Activated CD8-positive, alpha-beta memory T cell treated with anti-CD3 and anti-CD28 coated beads for 1 hour (primary cell): ENCODE results near the gene KCNC2.
"Not testable (repeated sequence)": the region's sequence is repeated elsewhere in the genome, so short reads cannot be mapped to it uniquely, and the experiment has no call there.

Source experiments
- DNase-seq, 2 donors: peaks; one replicate each; pipeline ENCODE4 v3.0.0-alpha.2; 2020; ENCODE audit warnings: low read depth in 1 of 2; ENCODE audit errors: extremely low read depth in 1 of 2

KCNC2 gene

DNA sequence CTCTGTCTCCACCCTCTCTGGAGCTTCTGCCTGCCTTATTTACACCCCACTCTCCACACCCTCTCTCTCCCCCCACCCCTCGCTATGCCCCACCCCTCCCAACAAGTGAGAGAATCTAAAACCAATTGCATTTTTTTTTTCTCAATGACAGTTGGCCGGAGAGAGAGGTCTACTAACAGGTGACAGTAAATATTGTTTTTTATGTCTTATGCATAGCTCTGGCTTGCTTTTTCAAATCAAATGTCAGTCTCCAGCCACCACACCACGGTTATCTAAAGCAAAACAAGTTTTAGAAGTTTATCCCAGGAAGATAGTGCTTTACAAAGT is at the start of gene KCNC2:
Gene KCNC2, minus strand, starts transcription at position 28 of the 327 bp plus-strand sequence.
- DNase-seq = no peak

DNA sequence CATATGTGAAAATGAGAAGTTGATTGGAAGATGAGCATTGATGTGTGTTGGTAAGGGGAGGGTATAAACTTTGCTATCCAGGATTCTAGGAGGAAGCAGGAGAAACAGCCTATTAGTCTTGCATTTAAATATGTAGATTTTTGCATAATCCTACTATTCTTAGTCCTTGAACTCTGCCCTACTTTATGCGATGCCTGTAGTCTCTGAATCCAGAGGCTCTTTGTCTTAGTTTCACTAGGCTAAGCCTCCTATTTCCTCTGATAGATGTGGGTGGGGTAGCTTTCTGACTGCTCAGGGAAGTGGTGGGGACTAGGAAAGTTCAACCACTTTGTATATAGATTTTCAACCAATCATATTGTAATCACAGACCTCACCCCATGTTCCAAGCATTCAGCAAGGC is 49.5 kb upstream of the KCNC2 start:
- no peak for DNase-seq

DNA sequence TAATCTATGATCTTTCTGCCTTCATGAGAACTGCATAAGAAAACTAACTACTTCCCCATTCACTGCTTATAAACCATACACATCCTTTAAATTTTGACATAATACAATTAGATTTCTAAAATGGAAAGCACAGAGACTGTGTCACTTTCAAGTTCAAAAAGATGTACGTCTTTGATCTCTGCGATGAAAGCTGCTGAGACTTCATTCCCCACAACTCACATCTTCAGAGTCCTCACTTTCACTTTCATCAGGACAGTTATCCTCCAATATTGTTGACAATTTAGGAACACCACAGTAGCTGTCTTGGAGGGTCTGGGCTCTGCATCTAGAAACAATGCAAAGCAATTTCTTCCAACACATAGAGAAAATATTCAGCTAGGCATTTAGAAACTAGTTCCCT is 47.9 kb upstream of the KCNC2 start:
- DNase-seq = no peak

DNA sequence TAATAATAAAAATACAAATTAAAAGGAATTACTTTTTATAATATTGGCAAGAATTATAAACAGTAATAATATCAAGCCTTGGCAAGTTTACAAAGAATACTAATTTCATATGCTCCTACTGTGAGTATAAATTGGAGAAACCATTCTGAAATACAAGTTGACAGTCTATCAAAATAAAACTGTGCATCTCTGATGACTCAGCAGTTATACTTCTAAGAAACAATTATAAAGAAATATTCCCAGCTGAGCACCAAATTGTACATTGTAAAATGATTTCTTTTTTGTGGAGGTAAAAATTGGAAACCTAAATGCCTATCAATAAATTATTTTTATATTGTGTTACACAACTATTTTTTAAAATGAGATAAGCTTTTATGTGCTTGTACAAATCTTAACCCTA is 35.5 kb upstream of the KCNC2 start:
- no peak for DNase-seq

DNA sequence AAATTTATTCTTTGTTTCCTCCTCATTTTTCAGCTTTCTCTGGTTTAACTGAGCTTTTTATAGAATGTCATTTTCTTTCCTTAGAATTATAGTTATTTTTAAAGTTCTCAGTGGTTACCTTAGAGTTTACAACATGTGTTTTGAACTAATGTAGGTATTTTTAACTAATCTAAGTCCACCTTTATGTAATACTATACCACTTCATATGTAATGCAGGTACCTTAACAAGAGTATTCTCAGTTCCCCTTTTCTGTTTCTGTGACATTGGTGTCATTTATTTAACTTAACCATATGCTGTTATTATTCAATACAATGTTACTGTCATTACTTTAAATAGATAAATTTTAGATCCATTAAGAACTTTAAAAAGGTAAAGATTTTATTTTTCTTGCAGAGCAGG is 30.3 kb upstream of the KCNC2 start:
- no peak for DNase-seq

DNA sequence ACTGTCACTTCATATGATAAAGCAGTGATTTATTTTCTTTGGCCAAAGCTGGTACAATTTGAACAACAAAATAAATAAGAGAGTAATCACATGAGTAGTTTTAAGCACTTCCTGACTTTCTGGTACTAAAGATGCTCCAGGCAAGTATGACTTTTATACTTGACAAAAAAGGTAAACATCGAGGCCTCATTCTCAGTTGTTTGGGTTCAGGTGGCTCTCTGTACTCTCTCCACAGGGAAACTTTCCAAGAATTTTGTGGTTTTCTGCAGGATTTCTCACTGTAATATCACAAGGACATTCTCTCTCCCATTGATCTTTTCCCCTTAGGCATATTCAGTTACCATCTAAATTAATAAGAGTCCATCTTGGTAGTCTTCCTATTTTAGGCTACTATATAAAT is 26.6 kb upstream of the KCNC2 start:
- DNase-seq = no peak

DNA sequence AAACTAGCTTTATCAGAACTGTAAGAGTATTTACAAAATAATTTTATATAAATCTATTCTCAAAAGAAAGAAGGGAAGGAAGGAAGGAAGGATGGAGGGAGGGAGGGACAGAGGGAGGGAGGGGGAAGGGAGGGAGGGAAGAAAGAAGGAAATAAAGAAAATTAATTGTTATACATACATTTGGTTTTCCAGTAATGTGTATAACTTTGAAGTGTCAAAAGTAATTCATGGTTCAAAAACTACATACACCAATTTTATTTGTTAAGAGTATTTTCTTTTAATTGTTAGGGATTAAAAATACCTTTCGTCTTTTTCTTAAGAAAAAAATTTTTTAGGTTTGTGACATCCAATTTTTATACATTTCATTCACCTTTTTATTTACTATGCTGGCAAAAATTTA is 17.5 kb upstream of the KCNC2 start:
- DNase-seq = no peak

DNA sequence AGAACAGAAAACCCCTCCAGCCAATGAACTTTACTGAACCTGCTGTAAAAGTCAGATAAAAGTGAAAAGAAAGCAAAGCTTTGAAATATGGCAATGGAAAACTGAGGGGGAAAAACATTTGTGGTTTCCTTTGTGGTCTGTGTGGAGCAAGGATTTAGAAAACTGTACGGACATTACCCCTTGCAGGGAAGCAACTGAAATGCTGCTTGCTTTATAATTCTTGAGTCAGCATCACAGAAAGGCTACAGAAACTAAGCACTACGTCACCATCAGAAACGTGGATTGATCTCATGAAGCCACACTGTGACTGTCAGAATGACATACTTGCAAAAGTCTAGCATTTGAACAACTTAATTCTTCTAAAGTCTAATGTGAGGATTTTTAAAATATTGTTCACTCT is 2.4 kb upstream of the KCNC2 start:
- no peak for DNase-seq

DNA sequence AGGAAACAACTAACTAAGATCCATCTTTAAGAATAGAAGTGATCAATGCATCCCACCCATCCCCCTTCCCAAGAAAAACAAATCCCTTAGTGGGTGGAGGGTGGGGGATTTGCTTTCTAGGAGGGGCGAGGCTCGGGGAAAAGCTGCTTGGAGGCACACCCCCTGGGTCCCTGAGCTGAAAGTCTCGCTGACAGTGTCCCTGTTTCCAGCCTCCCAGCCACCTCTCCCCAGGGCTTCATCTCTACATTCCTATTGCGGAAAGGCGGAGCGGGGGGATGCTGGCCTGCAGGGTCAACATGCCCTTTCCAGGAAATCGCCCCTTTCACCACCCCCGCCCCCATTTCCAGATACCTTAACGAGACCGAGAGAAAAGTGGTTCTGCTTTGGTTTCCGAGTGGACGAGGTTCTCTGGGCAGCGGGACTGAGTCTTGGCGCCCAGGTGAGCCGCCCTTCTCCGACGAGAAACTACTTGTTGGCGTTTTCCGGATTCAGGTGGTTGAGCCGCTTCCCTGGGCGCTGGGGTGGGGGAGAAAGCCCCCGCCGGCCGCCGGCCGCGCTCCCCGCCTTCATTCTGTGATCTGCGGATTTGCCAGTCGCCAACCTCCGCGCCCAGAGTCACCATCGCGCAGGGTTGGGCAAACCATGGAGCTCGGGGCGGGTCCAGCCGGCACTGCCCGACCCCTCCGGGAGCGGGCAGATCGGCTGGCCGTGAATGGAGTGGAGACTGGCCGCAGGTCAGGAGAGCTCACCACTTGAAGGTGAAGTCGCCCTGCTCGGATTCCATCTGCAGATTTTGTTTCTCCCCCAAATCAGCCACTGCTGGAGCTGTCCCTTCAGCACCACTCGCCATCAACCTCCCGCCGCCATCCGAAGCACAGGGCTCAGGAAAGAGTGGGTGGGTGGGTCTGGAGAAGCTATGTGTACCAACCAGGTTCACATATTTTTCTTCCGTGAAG is 505 bp downstream of the KCNC2 start:
- no peak for DNase-seq

DNA sequence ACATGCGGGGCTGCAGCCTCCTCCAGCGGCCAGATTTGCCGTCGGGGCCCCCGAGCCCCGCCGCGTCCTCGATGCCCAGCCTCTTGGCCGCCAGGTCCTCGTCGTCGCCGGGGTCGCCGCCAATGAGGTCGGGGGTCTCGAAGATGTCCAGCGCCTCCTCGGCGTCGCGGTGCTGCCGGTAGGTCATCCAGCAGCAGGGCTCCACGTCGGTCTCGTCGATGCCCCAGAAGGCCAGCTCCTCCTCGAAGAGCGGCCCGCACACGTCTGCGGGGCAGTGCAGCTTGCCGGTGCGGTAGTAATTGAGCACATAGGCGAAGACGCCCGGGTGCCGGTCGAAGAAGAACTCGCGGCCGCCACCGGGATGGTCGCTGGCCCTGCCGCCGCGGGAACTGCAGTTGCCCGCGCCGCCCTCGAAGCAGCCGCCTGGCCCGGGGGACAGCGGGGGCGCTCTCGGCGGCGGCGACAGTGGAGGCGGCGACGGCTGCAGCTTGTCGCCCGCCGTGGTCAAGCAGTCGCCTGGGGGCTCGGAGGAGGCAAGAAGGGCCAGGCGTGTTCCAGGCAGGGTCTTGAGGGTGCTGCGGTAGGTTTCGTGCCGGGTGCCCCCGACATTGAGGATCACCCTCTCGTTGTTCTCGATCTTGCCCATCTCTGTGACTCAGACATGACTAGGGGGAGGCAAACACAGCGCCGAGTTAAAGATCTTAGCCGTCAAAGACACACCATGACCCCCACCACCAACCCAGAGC is 2.1 kb downstream of the KCNC2 start:
- DNase-seq = no peak

DNA sequence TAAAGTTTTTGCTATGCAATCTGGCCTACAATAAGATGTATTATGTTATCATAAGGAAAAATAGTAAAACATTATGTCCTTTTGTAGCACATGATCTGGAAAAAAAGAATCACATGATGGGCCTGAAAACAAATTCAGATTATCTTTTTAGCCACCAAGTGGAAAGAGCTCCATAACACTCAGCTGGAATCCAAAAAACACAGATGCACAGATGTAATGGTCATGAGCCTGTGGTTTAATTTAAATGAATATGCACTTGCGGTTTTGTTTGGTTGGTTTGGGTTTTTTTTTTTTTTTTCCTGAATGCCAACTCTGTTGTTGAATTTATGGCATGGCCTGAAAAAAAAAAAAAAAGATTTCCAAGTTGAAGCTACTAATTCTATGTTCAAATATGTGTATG is 4.1 kb downstream of the KCNC2 start:
- no peak for DNase-seq

DNA sequence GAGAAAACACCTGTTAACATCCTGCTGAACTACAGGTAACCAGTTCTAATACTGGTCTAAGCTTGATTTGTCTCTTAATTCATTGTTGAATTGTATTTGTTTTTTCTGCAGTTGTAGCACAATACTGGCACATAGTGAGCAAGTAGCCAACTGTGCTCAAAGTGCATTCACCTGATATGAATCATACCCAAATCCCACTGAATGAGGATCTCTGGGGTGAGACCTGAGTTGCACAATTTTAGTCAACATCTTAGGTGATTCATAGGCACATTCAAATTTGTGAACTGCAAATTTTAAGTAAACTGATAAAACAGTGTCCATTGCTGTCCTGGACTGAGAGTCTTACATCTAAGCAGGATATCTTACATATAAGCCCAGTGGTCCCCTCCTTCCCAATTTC is 12.8 kb downstream of the KCNC2 start:
- DNase-seq = no peak

DNA sequence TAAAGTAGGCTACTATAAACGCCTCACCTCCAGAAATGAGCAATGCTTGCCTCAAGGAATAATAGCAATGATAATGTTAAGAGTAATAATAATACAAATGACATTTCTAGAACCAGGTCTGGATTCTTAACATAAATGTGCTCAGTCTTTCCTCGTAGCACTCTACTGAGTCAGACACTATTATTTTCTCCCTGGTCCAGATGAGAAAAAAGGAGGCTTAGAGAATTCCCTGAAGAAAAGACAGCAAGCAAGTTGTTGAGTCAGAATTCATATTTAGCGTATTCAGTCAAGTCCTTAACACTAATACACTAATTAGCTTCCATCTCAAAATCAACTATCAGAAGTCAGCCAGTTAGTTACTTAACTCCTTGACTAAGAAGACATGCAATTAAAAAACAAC is 13.2 kb downstream of the KCNC2 start:
- no peak for DNase-seq

DNA sequence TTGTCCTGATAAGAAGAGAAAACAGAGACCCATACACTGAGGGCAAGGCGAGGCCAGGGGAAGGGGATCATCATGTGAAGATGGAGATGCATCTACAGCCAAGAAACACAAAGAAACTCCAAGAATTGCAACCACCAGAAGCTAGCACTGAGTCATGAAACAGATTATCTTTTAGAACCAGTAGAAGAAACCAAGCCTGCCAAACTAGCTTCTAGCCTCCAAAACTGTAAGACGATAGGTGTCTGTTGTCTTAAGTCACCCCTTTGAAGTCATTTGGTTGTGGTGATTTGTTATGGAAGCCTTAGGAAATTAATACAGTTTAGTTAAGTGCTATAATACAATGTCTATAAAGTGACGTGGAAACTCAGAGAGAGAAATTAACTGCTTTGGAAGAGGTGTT is 15.4 kb downstream of the KCNC2 start:
- no peak for DNase-seq

DNA sequence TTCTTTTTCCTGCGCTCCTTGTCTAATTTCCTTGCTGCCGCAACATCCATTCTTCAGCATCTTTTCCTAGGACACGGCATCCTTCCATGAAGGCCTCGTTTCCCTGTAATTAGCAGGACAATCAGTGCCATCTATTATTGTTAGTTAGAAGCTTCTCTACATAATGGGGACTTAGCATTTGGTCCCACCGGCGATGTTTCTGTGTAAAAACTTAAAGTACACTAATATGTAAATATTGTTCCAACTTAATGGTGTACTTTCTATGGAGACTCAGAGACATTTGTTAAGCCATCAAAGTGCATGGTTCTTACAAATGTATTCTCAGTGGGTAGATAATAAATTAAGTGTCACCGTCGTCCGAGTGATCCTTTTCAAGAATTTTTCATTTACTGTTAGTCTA is 17.4 kb downstream of the KCNC2 start:
- DNase-seq = no peak

DNA sequence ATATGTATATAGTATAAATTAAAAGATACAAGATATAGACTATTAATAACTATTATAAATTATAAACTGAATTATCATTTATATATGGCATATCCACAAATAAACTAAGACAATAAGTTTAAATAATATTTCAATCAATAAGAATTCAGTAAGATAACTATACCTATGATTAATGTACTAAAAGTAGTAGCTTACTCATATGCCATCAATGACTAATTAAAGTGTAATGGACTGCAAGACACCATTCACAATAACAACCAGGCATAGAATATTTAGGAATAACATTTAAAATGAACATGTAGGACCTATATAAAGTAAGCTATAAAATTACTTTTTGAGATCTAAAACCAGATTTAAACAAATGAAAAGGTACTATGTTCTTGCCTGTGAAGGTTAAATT is 18.8 kb downstream of the KCNC2 start:
- DNase-seq = no peak

DNA sequence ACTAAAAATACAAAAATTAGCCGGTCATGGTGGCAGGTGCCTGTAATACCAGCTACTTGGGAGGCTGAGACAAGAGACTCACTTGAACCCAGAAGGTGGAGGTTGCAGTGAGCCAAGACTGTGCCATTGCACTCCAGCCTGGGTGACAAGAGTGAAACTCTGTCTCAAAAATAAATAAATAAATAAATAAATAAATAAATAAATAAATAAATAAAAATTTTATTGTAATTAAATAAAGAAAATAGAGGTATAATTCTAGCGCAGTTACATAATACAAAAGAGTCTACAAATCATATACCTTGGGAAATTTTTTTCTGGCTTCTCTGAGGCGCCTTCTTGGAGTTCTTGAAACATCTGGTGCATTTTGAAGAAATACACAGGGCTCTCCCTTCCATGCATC is 23.8 kb downstream of the KCNC2 start:
- not testable (repeated sequence) for DNase-seq

DNA sequence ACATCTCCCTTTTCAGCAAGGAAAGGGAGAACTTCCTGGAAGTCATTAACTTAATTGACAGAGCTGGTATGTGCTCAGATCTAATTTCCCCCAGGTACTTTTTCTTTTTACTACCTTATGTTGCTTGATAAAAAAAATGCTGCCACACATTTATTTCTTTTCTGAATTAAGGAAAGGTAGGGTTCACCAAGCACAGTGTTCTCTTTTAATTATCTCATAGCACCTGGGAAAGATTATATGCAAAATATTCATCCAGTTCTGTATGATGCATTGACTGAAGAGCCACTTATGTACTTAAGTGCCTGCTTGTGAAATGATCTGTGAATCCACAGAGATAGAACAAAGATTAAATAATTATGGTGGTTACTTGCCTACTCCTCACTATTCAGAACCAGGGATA is 25.1 kb downstream of the KCNC2 start:
- DNase-seq = no peak

DNA sequence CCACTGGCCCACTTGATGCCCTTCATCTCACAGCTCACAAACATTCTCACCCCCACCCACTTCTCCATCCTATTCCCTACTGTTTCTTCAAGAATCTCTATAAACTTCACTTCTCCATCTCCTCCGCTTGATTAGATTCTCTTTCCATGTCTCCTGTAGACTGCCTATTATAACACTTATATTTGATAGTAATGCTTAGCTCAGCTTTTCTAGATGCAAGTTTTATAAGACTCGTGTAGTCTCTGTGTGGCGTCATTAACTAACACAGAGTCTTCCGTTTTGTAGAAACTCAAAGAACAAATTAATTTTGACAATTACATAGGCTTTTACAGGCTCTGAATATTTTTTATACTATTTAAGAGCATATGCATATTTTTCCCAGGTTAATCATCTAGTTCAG is 25.7 kb downstream of the KCNC2 start:
- DNase-seq = no peak

DNA sequence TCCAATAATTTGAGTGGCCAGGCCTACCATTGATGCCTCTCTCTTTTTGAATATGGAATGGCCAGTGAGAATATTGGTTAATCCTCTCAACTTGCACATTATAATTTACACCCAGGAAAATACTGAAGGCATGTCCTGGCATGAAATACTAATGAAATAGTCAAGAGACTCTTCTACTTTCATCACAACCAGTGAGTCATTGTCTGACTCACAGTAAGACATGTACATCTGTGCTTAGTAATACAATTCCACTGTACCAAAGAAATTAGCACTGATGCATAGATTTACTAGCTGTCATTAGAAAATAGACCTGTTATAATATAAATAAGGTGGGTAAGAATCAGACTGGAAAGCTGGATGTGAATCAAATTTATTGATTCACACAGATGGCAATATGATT is 31.6 kb downstream of the KCNC2 start:
- no peak for DNase-seq

DNA sequence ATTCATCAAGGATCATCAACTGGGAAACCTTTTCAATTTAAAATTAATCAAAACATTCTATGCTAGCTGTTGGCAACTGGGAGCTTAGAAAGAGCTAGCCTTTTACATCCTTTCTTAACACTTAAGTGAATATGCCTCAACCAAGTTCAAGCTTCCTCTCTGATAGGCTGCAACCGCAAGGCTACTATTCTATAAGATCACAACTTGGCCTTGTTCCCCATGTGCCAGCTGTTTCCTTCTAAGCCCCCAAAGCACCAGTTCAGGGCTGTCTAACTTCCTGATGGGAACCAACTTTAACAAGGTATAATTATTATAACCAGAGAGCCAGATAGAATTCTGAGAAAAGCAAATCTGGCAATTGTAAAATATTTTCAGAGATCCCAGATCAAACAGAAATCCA is 37.0 kb downstream of the KCNC2 start:
- no peak for DNase-seq

DNA sequence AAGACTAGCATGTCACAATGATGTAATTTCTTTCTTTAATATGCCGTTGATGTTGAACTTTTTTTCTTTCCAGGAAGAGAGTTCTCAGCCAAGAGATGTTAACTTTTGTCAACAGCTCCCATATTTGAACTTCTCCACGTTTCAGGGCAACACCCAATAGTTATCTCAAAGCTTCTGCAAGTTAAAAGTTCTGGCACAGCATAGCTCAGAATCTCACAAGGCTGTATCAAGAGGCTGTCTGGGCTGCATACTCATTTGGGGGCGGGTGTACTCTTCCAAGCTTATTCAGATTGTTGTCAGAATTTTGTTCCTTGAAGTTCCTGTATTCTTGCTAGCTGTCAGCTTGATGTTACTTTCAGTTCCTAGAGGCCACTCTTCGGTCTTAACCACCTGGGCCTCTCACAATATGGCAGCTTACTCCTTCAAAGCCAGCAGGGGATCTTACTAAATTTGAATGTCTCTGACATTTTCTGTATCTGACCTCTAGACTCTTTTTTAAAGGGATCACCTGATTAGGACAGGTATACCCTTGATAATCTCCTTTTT is 38.9 kb downstream of the KCNC2 start:
- no peak for DNase-seq
